ENCODE data around the gene SNRK.

DNA sequence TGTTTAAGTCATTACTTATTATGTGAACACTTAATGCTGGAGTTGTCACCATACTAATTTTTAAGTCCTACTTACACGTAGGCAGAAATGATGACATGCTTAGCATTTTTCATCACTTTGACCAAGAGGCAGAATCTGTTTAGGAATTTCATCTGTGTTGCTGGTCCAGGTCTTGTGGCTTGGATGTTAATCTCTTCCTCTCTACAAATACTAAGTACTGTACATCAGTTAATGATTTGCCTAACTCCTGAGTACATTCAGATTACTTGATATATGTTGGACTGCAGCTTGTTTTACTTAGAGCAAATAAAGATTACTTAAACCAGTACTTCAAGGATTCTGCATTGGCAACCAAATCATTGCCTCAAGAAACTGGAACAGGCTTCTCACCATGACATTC, 8.6 kb downstream of the SNRK start:
- TF ChIP-seq, protein P1, sequence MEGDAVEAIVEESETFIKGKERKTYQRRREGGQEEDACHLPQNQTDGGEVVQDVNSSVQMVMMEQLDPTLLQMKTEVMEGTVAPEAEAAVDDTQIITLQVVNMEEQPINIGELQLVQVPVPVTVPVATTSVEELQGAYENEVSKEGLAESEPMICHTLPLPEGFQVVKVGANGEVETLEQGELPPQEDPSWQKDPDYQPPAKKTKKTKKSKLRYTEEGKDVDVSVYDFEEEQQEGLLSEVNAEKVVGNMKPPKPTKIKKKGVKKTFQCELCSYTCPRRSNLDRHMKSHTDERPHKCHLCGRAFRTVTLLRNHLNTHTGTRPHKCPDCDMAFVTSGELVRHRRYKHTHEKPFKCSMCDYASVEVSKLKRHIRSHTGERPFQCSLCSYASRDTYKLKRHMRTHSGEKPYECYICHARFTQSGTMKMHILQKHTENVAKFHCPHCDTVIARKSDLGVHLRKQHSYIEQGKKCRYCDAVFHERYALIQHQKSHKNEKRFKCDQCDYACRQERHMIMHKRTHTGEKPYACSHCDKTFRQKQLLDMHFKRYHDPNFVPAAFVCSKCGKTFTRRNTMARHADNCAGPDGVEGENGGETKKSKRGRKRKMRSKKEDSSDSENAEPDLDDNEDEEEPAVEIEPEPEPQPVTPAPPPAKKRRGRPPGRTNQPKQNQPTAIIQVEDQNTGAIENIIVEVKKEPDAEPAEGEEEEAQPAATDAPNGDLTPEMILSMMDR (IDR thresholded peaks at IDR 0.05), result no peak
- TF ChIP-seq EZH2phosphoT487 (IDR thresholded peaks at IDR 0.05), result no peak

Measured in neural progenitor cell (in vitro differentiated cells).